Measurements from ENCODE around the gene CIB2.

Gene CIB2

GRCh38 chr15:78127882-78128281 is 3.4 kb downstream of the CIB2 start:
- Histone ChIP-seq H3K4me1 (ENCODE audit: control insufficient read depth, insufficient read depth, low read length) (peaks cover 8% of the 10 kb centered on the region), H3K9me3 (ENCODE audit: control insufficient read depth, low read length) (no peaks in the 10 kb centered on the region), H3K27me3 (replicated peaks; ENCODE audit: control insufficient read depth, insufficient read depth, low read length) (peaks cover 15% of the 10 kb centered on the region), H3K36me3 (ENCODE audit: control insufficient read depth, insufficient read depth, low read length, severe bottlenecking) (no peaks in the 10 kb centered on the region), H3K9ac (ENCODE audit: low read length) (no peak overlapping the region), H3K4me3 (ENCODE audit: low read length) (no peak overlapping the region)
- no peak for DNase-seq (ENCODE audit: low read depth)

GRCh38 chr15:78125267-78125666 is 6.0 kb downstream of the CIB2 start:
- Histone ChIP-seq H3K4me3 (ENCODE audit: low read length) (no peak overlapping the region), H3K9ac (ENCODE audit: low read length) (no peak overlapping the region), H3K9me3 (ENCODE audit: control insufficient read depth, low read length) (no peaks in the 10 kb centered on the region), H3K27me3 (replicated peaks; ENCODE audit: control insufficient read depth, insufficient read depth, low read length) (peaks cover 22% of the 10 kb centered on the region), H3K36me3 (ENCODE audit: control insufficient read depth, insufficient read depth, low read length, severe bottlenecking) (no peaks in the 10 kb centered on the region), H3K4me1 (ENCODE audit: control insufficient read depth, insufficient read depth, low read length) (no peaks in the 10 kb centered on the region)
- DNase-seq (ENCODE audit: low read depth): no peak

GRCh38 chr15:78120523-78120922 is 10.7 kb downstream of the CIB2 start:
- Histone ChIP-seq H3K36me3 (ENCODE audit: control insufficient read depth, insufficient read depth, low read length, severe bottlenecking) (no peaks in the 10 kb centered on the region), H3K9me3 (ENCODE audit: control insufficient read depth, low read length) (no peaks in the 10 kb centered on the region), H3K27me3 (replicated peaks; ENCODE audit: control insufficient read depth, insufficient read depth, low read length) (peaks cover 21% of the 10 kb centered on the region), H3K4me3 (ENCODE audit: low read length) (no peak overlapping the region), H3K4me1 (ENCODE audit: control insufficient read depth, insufficient read depth, low read length) (no peaks in the 10 kb centered on the region), H3K9ac (ENCODE audit: low read length) (no peak overlapping the region)
- DNase-seq (ENCODE audit: low read depth): no peak

DNA sequence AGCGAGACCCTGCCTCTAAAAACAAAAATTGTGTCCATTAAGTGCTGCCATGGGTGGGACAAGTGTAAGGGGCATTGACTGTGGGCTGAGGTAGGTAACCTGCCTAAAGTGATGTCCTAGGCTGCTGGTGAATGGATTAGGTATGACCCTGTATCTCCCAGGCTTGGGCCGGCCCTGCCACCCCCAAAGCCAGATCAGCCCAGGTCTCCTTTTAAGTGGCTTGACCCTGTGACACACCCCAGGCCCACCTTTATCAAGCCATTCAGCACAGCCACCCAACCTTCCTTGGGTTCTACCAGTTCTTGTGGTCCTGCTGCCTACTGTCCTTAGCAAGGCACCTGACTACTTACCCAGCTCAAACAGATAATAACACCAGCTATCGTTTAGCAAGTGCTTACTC is 18.7 kb downstream of the CIB2 start:
- H3K9ac ChIP-seq (ENCODE audit: low read length): no peak overlapping the region
- no peak for DNase-seq (ENCODE audit: low read depth)
- H3K27me3 ChIP-seq (replicated peaks; ENCODE audit: control insufficient read depth, insufficient read depth, low read length): peaks cover 20% of the 10 kb centered on the region
- no peak overlapping the region for H3K4me3 ChIP-seq (ENCODE audit: low read length)
- no peaks in the 10 kb centered on the region for H3K4me1 ChIP-seq (ENCODE audit: control insufficient read depth, insufficient read depth, low read length)
- H3K36me3 ChIP-seq (ENCODE audit: control insufficient read depth, insufficient read depth, low read length, severe bottlenecking): no peaks in the 10 kb centered on the region
- no peaks in the 10 kb centered on the region for H3K9me3 ChIP-seq (ENCODE audit: control insufficient read depth, low read length)

GRCh38 chr15:78111788-78112187 is 19.5 kb downstream of the CIB2 start:
- Histone ChIP-seq H3K4me3 (ENCODE audit: low read length) (no peak overlapping the region), H3K4me1 (ENCODE audit: control insufficient read depth, insufficient read depth, low read length) (no peaks in the 10 kb centered on the region), H3K9me3 (ENCODE audit: control insufficient read depth, low read length) (no peaks in the 10 kb centered on the region), H3K36me3 (ENCODE audit: control insufficient read depth, insufficient read depth, low read length, severe bottlenecking) (no peaks in the 10 kb centered on the region), H3K27me3 (replicated peaks; ENCODE audit: control insufficient read depth, insufficient read depth, low read length) (peaks cover 20% of the 10 kb centered on the region), H3K9ac (ENCODE audit: low read length) (no peak overlapping the region)
- DNase-seq (ENCODE audit: low read depth): no peak

- peaks cover 20% of the 10 kb centered on the region for H3K27me3 ChIP-seq (replicated peaks; ENCODE audit: control insufficient read depth, insufficient read depth, low read length)
- no peaks in the 10 kb centered on the region for H3K9me3 ChIP-seq (ENCODE audit: control insufficient read depth, low read length)
- no peak overlapping the region for H3K4me3 ChIP-seq (ENCODE audit: low read length)
- H3K36me3 ChIP-seq (ENCODE audit: control insufficient read depth, insufficient read depth, low read length, severe bottlenecking): no peaks in the 10 kb centered on the region
- H3K4me1 ChIP-seq (ENCODE audit: control insufficient read depth, insufficient read depth, low read length): no peaks in the 10 kb centered on the region
- no peak for DNase-seq (ENCODE audit: low read depth)
- no peak overlapping the region for H3K9ac ChIP-seq (ENCODE audit: low read length)
Observed at GRCh38 chr15:78110916-78111475, 20.2 kb downstream of the CIB2 start.

DNA sequence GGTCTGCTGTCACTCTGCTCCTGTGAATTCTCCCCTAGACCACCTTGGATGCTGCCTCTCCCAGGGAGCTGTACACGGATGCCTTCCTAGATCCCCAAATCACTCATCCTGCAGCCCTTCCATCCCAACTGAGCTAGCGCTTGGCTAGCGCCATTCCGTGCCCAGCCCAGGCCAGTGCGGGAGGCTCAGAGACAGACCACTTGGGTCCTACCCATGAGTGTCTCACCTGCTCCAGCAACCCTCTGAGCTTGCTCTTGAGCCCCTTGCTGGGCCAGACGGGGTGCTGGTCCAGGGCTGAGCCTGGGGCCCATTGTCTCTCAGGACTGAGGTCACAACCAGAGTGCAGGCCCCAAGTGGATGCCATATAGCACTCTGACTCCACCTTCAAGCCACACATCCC is 21.1 kb downstream of the CIB2 start:
- H3K27me3 ChIP-seq (replicated peaks; ENCODE audit: control insufficient read depth, insufficient read depth, low read length): peaks cover 20% of the 10 kb centered on the region
- no peaks in the 10 kb centered on the region for H3K4me1 ChIP-seq (ENCODE audit: control insufficient read depth, insufficient read depth, low read length)
- no peaks in the 10 kb centered on the region for H3K36me3 ChIP-seq (ENCODE audit: control insufficient read depth, insufficient read depth, low read length, severe bottlenecking)
- H3K9me3 ChIP-seq (ENCODE audit: control insufficient read depth, low read length): no peaks in the 10 kb centered on the region
- no peak overlapping the region for H3K4me3 ChIP-seq (ENCODE audit: low read length)
- DNase-seq (ENCODE audit: low read depth): no peak
- no peak overlapping the region for H3K9ac ChIP-seq (ENCODE audit: low read length)

DNA sequence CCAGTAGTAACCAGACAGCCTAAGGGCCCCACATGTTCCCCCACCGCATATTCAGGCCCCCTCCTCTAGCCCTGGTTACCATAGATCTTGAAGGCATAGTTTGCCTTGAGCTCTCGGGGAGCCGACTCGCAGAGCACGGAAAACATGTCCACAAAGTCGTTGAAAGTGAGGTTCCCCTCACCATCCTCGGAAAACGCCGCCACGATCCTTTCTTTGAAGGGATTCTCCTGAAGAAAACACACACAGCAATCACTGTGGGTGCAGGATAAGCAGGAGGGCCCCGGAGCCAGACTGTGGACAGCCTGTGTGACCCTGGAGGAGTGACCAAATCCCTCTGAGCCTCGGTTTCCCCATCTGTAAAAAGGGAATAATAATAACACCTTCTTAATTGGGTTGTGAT is 22.1 kb downstream of the CIB2 start:
- Histone ChIP-seq H3K4me1 (ENCODE audit: control insufficient read depth, insufficient read depth, low read length) (no peaks in the 10 kb centered on the region), H3K9ac (ENCODE audit: low read length) (no peak overlapping the region)
- no peak for DNase-seq (ENCODE audit: low read depth)

GRCh38 chr15:78108300-78109084 is 22.8 kb downstream of the CIB2 start:
- Histone ChIP-seq H3K27me3 (replicated peaks; ENCODE audit: control insufficient read depth, insufficient read depth, low read length) (peaks cover 28% of the 10 kb centered on the region), H3K4me3 (ENCODE audit: low read length) (no peak overlapping the region), H3K9ac (ENCODE audit: low read length) (no peak overlapping the region), H3K36me3 (ENCODE audit: control insufficient read depth, insufficient read depth, low read length, severe bottlenecking) (no peaks in the 10 kb centered on the region), H3K4me1 (ENCODE audit: control insufficient read depth, insufficient read depth, low read length) (no peaks in the 10 kb centered on the region), H3K9me3 (ENCODE audit: control insufficient read depth, low read length) (no peaks in the 10 kb centered on the region)
- DNase-seq (ENCODE audit: low read depth): peak; percentile 96

More for the DNA sequence above, 22.1 kb downstream of the CIB2 start:
- no peaks in the 10 kb centered on the region for H3K36me3 ChIP-seq (ENCODE audit: control insufficient read depth, insufficient read depth, low read length, severe bottlenecking)
- no peaks in the 10 kb centered on the region for H3K9me3 ChIP-seq (ENCODE audit: control insufficient read depth, low read length)
- peaks cover 26% of the 10 kb centered on the region for H3K27me3 ChIP-seq (replicated peaks; ENCODE audit: control insufficient read depth, insufficient read depth, low read length)
- H3K4me3 ChIP-seq (ENCODE audit: low read length): no peak overlapping the region

GRCh38 chr15:78107471-78107870 is 23.8 kb downstream of the CIB2 start:
- H3K27me3 ChIP-seq (replicated peaks; ENCODE audit: control insufficient read depth, insufficient read depth, low read length): peaks cover 34% of the 10 kb centered on the region
- H3K36me3 ChIP-seq (ENCODE audit: control insufficient read depth, insufficient read depth, low read length, severe bottlenecking): no peaks in the 10 kb centered on the region
- H3K9ac ChIP-seq (ENCODE audit: low read length): no peak overlapping the region
- H3K4me3 ChIP-seq (ENCODE audit: low read length): no peak overlapping the region
- DNase-seq (ENCODE audit: low read depth): no peak
- no peaks in the 10 kb centered on the region for H3K9me3 ChIP-seq (ENCODE audit: control insufficient read depth, low read length)
- H3K4me1 ChIP-seq (ENCODE audit: control insufficient read depth, insufficient read depth, low read length): no peaks in the 10 kb centered on the region

DNA sequence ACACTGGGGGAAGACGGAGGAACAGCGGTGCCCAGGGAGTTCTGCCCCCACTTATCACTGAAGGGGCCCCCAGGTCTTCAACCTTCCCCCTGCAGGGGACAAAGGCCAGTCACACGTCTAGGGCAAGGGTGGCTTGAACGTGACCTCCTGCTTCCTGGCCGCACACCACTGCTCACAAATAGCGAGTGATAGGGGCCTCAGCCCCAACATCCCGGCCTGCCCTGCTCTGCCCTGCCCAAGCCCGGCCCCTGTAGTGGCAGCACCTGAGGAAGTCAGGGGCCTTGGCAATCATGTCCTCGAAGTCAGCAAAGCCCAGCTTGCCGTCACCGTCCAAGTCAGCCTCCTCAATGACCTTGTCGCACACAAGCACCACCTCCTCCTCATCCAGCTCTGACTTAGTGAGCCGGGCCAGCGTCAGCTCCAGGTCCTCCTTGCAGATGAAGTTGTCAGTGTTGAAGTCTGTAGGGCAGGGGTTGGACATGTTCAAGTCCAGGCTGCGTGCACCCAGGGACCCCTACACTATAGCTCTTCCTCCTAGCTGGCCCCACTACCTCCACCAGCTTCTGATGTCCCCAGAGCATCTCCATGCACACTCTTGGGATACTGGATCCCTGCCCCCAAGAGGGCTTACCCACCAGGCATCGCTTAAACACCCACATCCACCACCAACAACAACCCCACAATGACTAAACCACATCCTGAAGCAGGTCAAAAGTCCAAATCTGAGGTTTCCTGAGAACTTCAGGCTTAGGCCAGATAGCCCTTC is 25.6 kb downstream of the CIB2 start:
- Histone ChIP-seq H3K9ac (ENCODE audit: low read length) (no peak overlapping the region), H3K9me3 (ENCODE audit: control insufficient read depth, low read length) (no peaks in the 10 kb centered on the region), H3K4me1 (ENCODE audit: control insufficient read depth, insufficient read depth, low read length) (no peaks in the 10 kb centered on the region), H3K4me3 (ENCODE audit: low read length) (no peak overlapping the region), H3K36me3 (ENCODE audit: control insufficient read depth, insufficient read depth, low read length, severe bottlenecking) (no peaks in the 10 kb centered on the region), H3K27me3 (replicated peaks; ENCODE audit: control insufficient read depth, insufficient read depth, low read length) (peaks cover 32% of the 10 kb centered on the region)
- no peak for DNase-seq (ENCODE audit: low read depth)

Measured in adipocyte (in vitro differentiated cells).